DOHH2 (cell line): ENCODE data around the gene ADAP1.

Experiments
- EZH2phosphoT487 ChIP-seq: fragments of 200-600 bp; sonication (generic); IDR thresholded peaks from 2 replicates; pipeline ENCODE4 v1.6.1; 2017; ENCODE audit warnings: borderline replicate concordance, mild to moderate bottlenecking, antibody characterized with exemption, low read length, moderate library complexity, mixed read lengths
- TF ChIP-seq, protein P1 (sequence below): fragments of 200-600 bp; sonication (generic); IDR thresholded peaks from one replicate; pipeline ENCODE4 v1.5.1; 2014; ENCODE audit warnings: antibody characterized with exemption, mild to moderate bottlenecking, low read depth, low read length; ENCODE audit not compliant: poor library complexity, severe bottlenecking

DNA sequence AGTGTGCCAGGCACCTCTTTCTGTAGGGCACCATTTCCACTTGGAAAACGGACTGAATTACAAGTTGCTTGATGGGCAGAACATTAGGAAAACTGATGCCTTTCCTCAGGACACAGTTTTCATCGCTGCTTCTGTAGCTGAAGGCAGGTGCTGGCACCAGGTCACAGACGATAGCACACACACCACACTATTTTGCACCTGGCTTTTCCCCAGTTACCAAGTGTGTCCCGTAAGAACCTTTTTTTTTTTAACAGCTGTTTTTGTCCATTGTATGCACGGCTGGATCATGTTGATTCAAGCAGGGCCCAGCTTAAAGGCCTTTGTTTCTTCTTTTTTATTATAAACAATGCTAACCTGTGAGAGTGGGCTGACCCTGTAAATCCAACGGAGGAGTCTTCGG lies 79.4 kb downstream of the ADAP1 start:
- TF ChIP-seq, protein P1, sequence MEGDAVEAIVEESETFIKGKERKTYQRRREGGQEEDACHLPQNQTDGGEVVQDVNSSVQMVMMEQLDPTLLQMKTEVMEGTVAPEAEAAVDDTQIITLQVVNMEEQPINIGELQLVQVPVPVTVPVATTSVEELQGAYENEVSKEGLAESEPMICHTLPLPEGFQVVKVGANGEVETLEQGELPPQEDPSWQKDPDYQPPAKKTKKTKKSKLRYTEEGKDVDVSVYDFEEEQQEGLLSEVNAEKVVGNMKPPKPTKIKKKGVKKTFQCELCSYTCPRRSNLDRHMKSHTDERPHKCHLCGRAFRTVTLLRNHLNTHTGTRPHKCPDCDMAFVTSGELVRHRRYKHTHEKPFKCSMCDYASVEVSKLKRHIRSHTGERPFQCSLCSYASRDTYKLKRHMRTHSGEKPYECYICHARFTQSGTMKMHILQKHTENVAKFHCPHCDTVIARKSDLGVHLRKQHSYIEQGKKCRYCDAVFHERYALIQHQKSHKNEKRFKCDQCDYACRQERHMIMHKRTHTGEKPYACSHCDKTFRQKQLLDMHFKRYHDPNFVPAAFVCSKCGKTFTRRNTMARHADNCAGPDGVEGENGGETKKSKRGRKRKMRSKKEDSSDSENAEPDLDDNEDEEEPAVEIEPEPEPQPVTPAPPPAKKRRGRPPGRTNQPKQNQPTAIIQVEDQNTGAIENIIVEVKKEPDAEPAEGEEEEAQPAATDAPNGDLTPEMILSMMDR, result no peak
- no peak for TF ChIP-seq EZH2phosphoT487
